Thyroid gland (tissue), 4 donors: ENCODE data around the gene POC1A.

ENCODE experiments used
- CTCF ChIP-seq, 6 experiments: fragments of 200-600 bp in 3 of 6; fragments of 450-650 bp in 3 of 6; sonication (generic) in 3 of 6; IDR thresholded peaks; one replicate each; pipeline ENCODE4 v1.5.1; 2016 to 2019; ENCODE audit warnings: antibody characterized with exemption in 6 of 6, mild to moderate bottlenecking in 2 of 6, inconsistent platforms in 1 of 6, moderate library complexity in 1 of 6
- POLR2A ChIP-seq, 2 donors: fragments of 450-650 bp; IDR thresholded peaks; one replicate each; pipeline ENCODE4 v1.6.1; 2017; ENCODE audit warnings: antibody characterized with exemption in 2 of 2, mild to moderate bottlenecking in 2 of 2, moderate library complexity in 1 of 2

- TF ChIP-seq CTCF (IDR thresholded peaks at IDR 0.05) (no peak), POLR2A (IDR thresholded peaks at IDR 0.05) (no peak)
These were observed 74.3 kb downstream of the POC1A start for GRCh38 chr3:52079958-52080357.
